HG02884 (cell line): Measurements from ENCODE around the gene CCDC182.

Experiments
- ATAC-seq: cut with Tn5 transposase; IDR thresholded peaks from one replicate; pipeline ENCODE4 v1.9.1; 2021; ENCODE audit warnings: mild to moderate bottlenecking, moderate library complexity; ENCODE audit not compliant: unreplicated experiment

Gene CCDC182

GRCh38 chr17:57757735-57758134 is 12.6 kb upstream of the CCDC182 start:
- no peak for ATAC-seq

GRCh38 chr17:57756951-57757350 is 11.9 kb upstream of the CCDC182 start:
- no peak for ATAC-seq

GRCh38 chr17:57755480-57756070 is 10.5 kb upstream of the CCDC182 start:
- no peak for ATAC-seq

GRCh38 chr17:57752031-57752905 is 7.2 kb upstream of the CCDC182 start:
- ATAC-seq: no peak

GRCh38 chr17:57751348-57751971 is 6.4 kb upstream of the CCDC182 start:
- ATAC-seq: no peak

GRCh38 chr17:57750895-57751294 is 5.8 kb upstream of the CCDC182 start:
- ATAC-seq: no peak

- no peak for ATAC-seq
Observed at GRCh38 chr17:57750109-57750871, 5.2 kb upstream of the CCDC182 start.

GRCh38 chr17:57749701-57750100 is 4.6 kb upstream of the CCDC182 start:
- ATAC-seq: no peak

GRCh38 chr17:57747221-57748017 is 2.3 kb upstream of the CCDC182 start:
- ATAC-seq: no peak

- ATAC-seq: no peak
Observed at GRCh38 chr17:57746221-57746620, 1.1 kb upstream of the CCDC182 start.

GRCh38 chr17:57744195-57745170 is 616 bp downstream of the CCDC182 start:
- ATAC-seq: no peak

- ATAC-seq: no peak
Observed at GRCh38 chr17:57740235-57740528, 4.9 kb downstream of the CCDC182 start.

GRCh38 chr17:57739402-57740234 is 5.5 kb downstream of the CCDC182 start:
- no peak for ATAC-seq

GRCh38 chr17:57737450-57737849 is 7.6 kb downstream of the CCDC182 start:
- no peak for ATAC-seq

GRCh38 chr17:57735707-57736106 is 9.4 kb downstream of the CCDC182 start:
- ATAC-seq: no peak

- ATAC-seq: no peak
Observed at GRCh38 chr17:57735230-57735629, 9.9 kb downstream of the CCDC182 start.

- ATAC-seq: no peak
Observed at GRCh38 chr17:57733085-57733484, 12.0 kb downstream of the CCDC182 start.

GRCh38 chr17:57732062-57732461 is 13.0 kb downstream of the CCDC182 start:
- no peak for ATAC-seq
